Measurements from ENCODE around the gene INTS13. TPM values are rescaled to one million over a fixed set of nuclear protein-coding genes. Genes with fewer than 3 reads are reported as not detected.
"Not testable (repeated sequence)": the region's sequence is repeated elsewhere in the genome, so short reads cannot be mapped to it uniquely, and the experiment has no call there.

The INTS13 gene
- total RNA-seq, 1 experiment from 2014 or later, result 55.4 TPM

- Histone ChIP-seq H3K27me3 (ENCODE audit: control insufficient read depth, insufficient read depth, low read length) (no peaks in the 10 kb centered on the region), H3K4me3 (ENCODE audit: insufficient read depth, low read depth, low read length) (no peak overlapping the region), H3K36me3 (replicated peaks; ENCODE audit: control insufficient read depth, insufficient read depth, low read length) (peaks cover 6% of the 10 kb centered on the region)
- no peak for DNase-seq
These were observed 31.8 kb downstream of the INTS13 start for GRCh38 chr12:26906024-26906423.

- not testable (repeated sequence) for DNase-seq; H3K4me3 ChIP-seq (ENCODE audit: insufficient read depth, low read depth, low read length); H3K27me3 ChIP-seq (ENCODE audit: control insufficient read depth, insufficient read depth, low read length); H3K36me3 ChIP-seq (replicated peaks; ENCODE audit: control insufficient read depth, insufficient read depth, low read length)
These were observed 34.4 kb downstream of the INTS13 start for GRCh38 chr12:26903396-26903795.

GRCh38 chr12:26896913-26897312, 40.9 kb downstream of the INTS13 start:
- Histone ChIP-seq H3K36me3 (replicated peaks; ENCODE audit: control insufficient read depth, insufficient read depth, low read length) (peaks cover 2% of the 10 kb centered on the region), H3K27me3 (ENCODE audit: control insufficient read depth, insufficient read depth, low read length) (no peaks in the 10 kb centered on the region), H3K4me3 (ENCODE audit: insufficient read depth, low read depth, low read length) (no peak overlapping the region)
- no peak for DNase-seq

- Histone ChIP-seq H3K27me3 (ENCODE audit: control insufficient read depth, insufficient read depth, low read length) (no peaks in the 10 kb centered on the region), H3K36me3 (replicated peaks; ENCODE audit: control insufficient read depth, insufficient read depth, low read length) (peaks cover 2% of the 10 kb centered on the region), H3K4me3 (ENCODE audit: insufficient read depth, low read depth, low read length) (no peak overlapping the region)
- DNase-seq, result no peak
These were observed 42.1 kb downstream of the INTS13 start for GRCh38 chr12:26895672-26896071.

GRCh38 chr12:26891704-26892103, 46.1 kb downstream of the INTS13 start:
- H3K27me3 ChIP-seq (ENCODE audit: control insufficient read depth, insufficient read depth, low read length), result no peaks in the 10 kb centered on the region
- H3K36me3 ChIP-seq (replicated peaks; ENCODE audit: control insufficient read depth, insufficient read depth, low read length), result no peaks in the 10 kb centered on the region
- H3K4me3 ChIP-seq (ENCODE audit: insufficient read depth, low read depth, low read length), result no peak overlapping the region
- no peak for DNase-seq

- no peak for DNase-seq
- H3K27me3 ChIP-seq (ENCODE audit: control insufficient read depth, insufficient read depth, low read length), result no peaks in the 10 kb centered on the region
These were observed 47.0 kb downstream of the INTS13 start for GRCh38 chr12:26890784-26891183.

GRCh38 chr12:26884765-26885576, 52.8 kb downstream of the INTS13 start:
- no peak overlapping the region for H3K4me3 ChIP-seq (ENCODE audit: insufficient read depth, low read depth, low read length)
- no peaks in the 10 kb centered on the region for H3K27me3 ChIP-seq (ENCODE audit: control insufficient read depth, insufficient read depth, low read length)
- peak; percentile 81 for DNase-seq
- H3K36me3 ChIP-seq (replicated peaks; ENCODE audit: control insufficient read depth, insufficient read depth, low read length), result no peaks in the 10 kb centered on the region

More at GRCh38 chr12:26890784-26891183, 47.0 kb downstream of the INTS13 start:
- no peak overlapping the region for H3K4me3 ChIP-seq (ENCODE audit: insufficient read depth, low read depth, low read length)
- H3K36me3 ChIP-seq (replicated peaks; ENCODE audit: control insufficient read depth, insufficient read depth, low read length), result no peaks in the 10 kb centered on the region

GRCh38 chr12:26880625-26881024, 57.2 kb downstream of the INTS13 start:
- no peak overlapping the region for H3K4me3 ChIP-seq (ENCODE audit: insufficient read depth, low read depth, low read length)
- no peak for DNase-seq
- no peaks in the 10 kb centered on the region for H3K36me3 ChIP-seq (replicated peaks; ENCODE audit: control insufficient read depth, insufficient read depth, low read length)
- H3K27me3 ChIP-seq (ENCODE audit: control insufficient read depth, insufficient read depth, low read length), result no peaks in the 10 kb centered on the region

GRCh38 chr12:26878661-26879119, 59.1 kb downstream of the INTS13 start:
- Histone ChIP-seq H3K27me3 (ENCODE audit: control insufficient read depth, insufficient read depth, low read length) (no peaks in the 10 kb centered on the region), H3K36me3 (replicated peaks; ENCODE audit: control insufficient read depth, insufficient read depth, low read length) (no peaks in the 10 kb centered on the region), H3K4me3 (ENCODE audit: insufficient read depth, low read depth, low read length) (no peak overlapping the region)
- no peak for DNase-seq

- no peaks in the 10 kb centered on the region for H3K27me3 ChIP-seq (ENCODE audit: control insufficient read depth, insufficient read depth, low read length)
- no peak overlapping the region for H3K4me3 ChIP-seq (ENCODE audit: insufficient read depth, low read depth, low read length)
- DNase-seq, result no peak
- no peaks in the 10 kb centered on the region for H3K36me3 ChIP-seq (replicated peaks; ENCODE audit: control insufficient read depth, insufficient read depth, low read length)
These were observed 63.1 kb downstream of the INTS13 start for GRCh38 chr12:26874501-26875296.

GRCh38 chr12:26872625-26873024, 65.2 kb downstream of the INTS13 start:
- Histone ChIP-seq H3K36me3 (replicated peaks; ENCODE audit: control insufficient read depth, insufficient read depth, low read length) (no peaks in the 10 kb centered on the region), H3K4me3 (ENCODE audit: insufficient read depth, low read depth, low read length) (no peak overlapping the region), H3K27me3 (ENCODE audit: control insufficient read depth, insufficient read depth, low read length) (no peaks in the 10 kb centered on the region)
- no peak for DNase-seq

GRCh38 chr12:26871985-26872384, 65.8 kb downstream of the INTS13 start:
- Histone ChIP-seq H3K36me3 (replicated peaks; ENCODE audit: control insufficient read depth, insufficient read depth, low read length) (no peaks in the 10 kb centered on the region), H3K27me3 (ENCODE audit: control insufficient read depth, insufficient read depth, low read length) (no peaks in the 10 kb centered on the region), H3K4me3 (ENCODE audit: insufficient read depth, low read depth, low read length) (no peak overlapping the region)
- no peak for DNase-seq

- no peak overlapping the region for H3K4me3 ChIP-seq (ENCODE audit: insufficient read depth, low read depth, low read length)
- no peaks in the 10 kb centered on the region for H3K36me3 ChIP-seq (replicated peaks; ENCODE audit: control insufficient read depth, insufficient read depth, low read length)
- no peak for DNase-seq
- H3K27me3 ChIP-seq (ENCODE audit: control insufficient read depth, insufficient read depth, low read length), result no peaks in the 10 kb centered on the region
These were observed 67.0 kb downstream of the INTS13 start for GRCh38 chr12:26870491-26871419.

- H3K4me3 ChIP-seq (ENCODE audit: insufficient read depth, low read depth, low read length), result no peak overlapping the region
- H3K27me3 ChIP-seq (ENCODE audit: control insufficient read depth, insufficient read depth, low read length), result no peaks in the 10 kb centered on the region
- DNase-seq, result no peak
These were observed 67.8 kb downstream of the INTS13 start for GRCh38 chr12:26869908-26870459.

More at GRCh38 chr12:26869908-26870459, 67.8 kb downstream of the INTS13 start:
- no peaks in the 10 kb centered on the region for H3K36me3 ChIP-seq (replicated peaks; ENCODE audit: control insufficient read depth, insufficient read depth, low read length)

All from H7 (cell line).